HG03565 (cell line): ENCODE data around the gene ANKRD39.

ENCODE experiments used
- ATAC-seq: cut with Tn5 transposase; IDR thresholded peaks from one replicate; pipeline ENCODE4 v1.9.1; 2021; ENCODE audit warnings: mild to moderate bottlenecking, moderate library complexity; ENCODE audit not compliant: unreplicated experiment

ANKRD39 gene

DNA sequence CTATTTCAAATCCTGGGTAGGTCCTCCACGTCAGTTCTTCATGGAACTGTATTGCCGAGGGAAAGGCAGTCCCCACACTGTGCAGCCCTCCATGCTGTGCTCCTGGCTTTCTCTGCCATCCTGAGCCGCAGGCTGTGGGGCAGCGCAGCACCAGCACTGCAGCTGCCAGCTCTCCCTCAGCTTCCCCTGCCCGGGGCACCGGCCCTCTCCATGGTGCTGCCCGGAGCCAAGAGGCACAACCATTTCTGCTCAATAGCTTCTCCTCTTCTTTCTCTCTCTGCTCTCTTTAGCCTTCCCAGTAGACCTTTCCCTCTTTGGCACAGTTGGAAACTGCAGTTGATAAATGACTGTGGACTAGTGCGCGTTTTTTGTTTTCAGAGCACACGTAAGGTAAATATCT, 26.1 kb downstream of the ANKRD39 start:
- ATAC-seq, result no peak

DNA sequence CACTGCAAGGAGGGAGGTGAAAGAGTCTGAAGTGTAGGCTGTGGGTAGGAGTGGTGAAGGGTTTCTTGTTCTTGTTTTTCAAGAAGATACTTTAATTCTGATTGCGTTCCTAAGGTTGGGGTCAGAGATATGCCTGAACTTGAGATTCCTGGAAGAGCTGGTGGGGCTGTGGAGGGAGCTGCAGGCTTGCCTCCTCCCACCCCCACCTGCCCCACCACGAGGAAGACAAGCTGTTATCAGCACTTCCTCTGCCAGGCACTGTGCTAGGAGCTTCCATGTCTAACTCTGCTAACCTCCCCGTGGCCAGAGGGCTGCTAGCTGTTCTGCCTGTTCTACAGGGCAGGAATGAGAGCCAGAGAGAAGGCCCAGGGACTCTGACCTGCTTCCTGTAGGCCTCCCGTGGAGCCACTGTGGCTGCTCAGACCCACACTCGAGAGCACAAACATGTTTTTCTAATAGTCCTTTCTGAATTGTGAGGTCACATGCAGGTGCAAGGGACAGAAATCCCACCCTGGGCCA, 27.7 kb downstream of the ANKRD39 start:
- ATAC-seq, result no peak

DNA sequence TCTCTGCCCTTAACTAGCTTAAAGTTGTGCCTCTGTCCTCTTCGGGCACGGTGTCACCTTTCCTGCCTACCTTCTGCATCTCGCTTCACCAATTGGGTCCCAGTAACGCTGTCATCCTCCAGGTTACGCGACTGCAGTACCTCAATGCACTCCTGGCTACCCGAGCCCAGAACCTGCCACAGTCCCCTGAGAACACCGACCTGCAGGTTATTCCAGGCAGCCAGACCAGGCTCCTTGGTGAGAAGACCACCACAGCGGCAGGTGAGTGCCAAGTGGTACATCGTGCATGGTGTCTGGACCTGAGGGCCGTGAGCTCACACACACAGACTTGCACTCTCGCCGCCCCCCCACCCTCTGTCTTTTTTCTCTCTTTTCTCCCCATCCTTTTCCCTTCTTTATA, 28.9 kb downstream of the ANKRD39 start:
- ATAC-seq, result no peak

GRCh38 chr2:96828436-96828835, 29.4 kb downstream of the ANKRD39 start:
- no peak for ATAC-seq

GRCh38 chr2:96826546-96827278, 31.1 kb downstream of the ANKRD39 start:
- ATAC-seq, result no peak

- ATAC-seq, result no peak
These were observed 32.8 kb downstream of the ANKRD39 start for GRCh38 chr2:96825057-96825456.

- no peak for ATAC-seq
These were observed 33.5 kb downstream of the ANKRD39 start for GRCh38 chr2:96824079-96824870.

DNA sequence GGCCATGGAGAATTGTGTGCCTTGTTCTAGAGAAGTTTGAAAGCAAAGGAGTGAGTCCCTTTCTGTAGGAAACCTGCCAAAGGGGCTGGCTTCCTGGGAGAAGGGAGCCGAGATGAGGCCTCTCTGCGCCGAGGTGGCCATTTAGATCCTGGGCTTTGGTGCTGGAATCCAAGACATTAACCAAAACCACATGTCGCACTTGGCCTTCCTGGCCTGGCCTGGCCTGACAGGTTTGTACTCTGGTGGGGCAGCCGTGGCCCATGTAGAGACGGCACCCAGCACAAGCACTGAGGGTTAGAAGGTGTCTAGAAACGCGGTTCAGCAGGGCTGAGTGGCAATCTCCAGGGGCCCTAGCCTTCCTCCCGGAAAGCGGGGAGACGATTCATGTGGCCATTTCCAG, 34.6 kb downstream of the ANKRD39 start:
- ATAC-seq, result no peak

DNA sequence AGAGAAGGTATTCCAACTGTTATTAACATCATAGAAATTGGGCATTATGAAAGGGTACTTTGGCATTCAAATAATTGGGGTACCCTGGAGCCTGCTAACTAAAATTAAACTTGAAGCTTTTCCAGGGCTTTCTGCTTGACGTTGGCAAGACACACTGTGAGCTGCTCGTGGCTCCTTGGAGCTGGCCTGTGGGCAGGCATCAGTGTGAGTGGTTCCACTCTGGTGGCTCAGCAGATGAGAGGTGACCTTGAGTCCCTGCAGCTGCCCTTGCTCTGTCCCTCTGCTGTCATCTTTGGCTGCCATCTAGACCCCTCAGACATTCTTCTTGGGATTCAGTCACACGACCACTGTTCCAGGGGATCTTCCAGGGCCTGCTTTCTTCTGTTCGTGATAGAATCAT, 35.0 kb downstream of the ANKRD39 start:
- no peak for ATAC-seq

DNA sequence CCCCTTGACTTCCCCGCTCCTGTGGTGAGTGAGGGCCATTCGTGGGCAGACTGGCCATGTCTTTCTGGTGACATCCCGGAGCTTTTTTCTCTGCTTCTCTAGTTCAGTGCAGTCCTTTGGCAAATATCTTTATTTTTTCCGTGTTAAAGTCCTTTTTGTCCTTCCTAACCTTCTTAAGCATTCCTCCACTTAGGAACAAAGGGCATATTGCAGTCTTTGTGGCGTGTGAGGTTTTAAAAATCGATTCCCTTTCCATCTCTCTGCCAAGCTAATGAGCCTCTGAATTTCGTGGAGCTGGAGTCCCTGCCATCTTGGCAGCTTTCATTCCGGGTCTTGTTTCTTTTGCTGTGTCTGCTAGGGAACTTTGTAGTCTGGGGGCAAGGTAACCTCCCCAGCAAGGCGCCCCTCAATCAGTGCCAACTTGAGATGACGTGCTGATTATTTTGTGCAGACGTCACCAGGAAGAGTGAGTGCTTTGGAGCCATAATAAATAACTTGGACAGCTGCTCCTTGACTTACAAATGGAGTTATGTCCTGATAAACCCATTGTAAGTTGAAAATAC, 36.6 kb downstream of the ANKRD39 start:
- no peak for ATAC-seq

DNA sequence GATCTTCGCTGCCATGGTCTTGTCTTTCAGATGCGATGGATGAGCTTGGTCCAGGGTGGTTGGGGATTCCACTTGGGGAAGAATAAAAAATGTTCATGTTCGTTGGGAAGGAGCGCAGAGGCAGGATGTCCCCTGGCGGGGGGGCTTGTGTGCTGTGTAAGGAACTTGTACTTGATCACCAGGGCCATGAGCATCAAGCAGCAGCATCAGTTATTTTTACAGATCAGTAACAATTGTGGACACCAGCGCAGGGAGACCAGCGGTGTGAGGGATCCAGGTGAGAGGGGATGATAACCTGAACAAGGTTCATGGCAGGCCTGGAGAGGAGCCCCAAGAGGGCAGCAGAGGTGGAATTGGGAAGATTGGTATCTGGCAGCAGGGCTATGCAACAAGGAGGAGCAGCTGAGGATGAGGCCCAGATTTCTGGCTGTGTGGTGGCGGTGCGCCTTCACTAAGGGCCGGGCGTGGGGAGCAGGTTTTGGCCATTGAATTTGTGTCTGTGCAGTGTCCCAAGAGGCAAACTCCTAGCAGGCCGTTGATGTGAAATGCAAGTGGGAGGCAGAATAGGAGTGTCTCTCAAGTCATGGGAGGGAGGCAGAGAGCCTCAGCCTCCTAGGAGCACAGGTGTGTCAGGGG, 37.8 kb downstream of the ANKRD39 start:
- no peak for ATAC-seq

DNA sequence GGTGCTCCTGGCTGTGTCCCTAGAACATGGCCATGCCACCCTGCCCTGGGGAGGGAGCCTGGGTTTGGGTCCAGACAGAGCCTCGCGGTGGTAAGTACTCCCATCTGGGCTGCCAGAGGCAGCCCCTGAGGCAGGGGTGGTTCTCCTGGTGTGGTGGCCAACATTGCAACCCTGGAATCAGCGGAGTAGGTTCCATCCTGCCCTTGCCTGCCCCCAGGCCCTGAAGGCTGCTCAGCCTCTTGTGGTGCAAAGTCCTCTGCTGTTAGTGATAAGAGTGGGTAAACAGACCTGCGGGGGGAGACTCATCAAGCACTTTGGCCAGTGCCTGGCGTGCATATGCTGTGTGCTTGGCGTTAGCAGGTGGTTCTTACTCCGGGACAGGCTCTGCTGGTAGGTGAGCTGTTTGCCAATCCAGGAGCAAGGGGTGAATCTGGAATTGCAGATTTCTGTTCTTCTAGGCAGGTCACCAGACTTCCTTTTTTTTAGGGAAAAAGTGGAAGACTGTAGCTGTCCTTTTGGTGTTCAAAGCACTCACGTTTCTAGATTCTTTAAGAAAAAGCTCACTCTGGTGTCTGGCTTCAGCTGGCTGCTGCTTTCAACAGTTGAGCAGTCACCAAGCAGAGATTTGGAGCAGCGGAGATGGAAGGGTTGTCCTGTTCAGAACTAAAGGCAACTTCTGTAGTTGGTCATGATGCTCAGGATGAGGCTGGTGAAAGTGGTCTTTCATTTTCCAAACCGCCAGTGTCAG, 38.5 kb downstream of the ANKRD39 start:
- no peak for ATAC-seq

DNA sequence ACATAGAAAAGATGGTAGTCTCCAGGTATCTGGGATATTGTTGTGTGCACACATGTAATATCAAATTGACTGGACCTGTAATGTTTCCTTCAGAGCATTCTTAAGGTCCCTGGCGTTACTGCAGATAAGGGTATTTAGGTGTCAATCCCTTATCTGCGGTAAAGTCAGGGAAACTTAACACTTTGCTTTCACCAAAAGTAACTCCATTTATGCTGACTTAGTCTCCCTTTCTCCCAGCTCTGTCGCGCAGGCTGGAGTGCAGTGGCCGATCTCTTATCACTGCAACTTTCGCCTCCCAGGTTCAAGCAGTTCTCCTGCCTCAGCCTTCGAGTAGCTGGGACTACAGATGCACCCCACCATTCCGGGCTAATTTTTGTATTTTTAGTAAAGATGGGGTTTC, 39.9 kb downstream of the ANKRD39 start:
- no peak for ATAC-seq

GRCh38 chr2:96816836-96817702, 40.7 kb downstream of the ANKRD39 start:
- no peak for ATAC-seq

DNA sequence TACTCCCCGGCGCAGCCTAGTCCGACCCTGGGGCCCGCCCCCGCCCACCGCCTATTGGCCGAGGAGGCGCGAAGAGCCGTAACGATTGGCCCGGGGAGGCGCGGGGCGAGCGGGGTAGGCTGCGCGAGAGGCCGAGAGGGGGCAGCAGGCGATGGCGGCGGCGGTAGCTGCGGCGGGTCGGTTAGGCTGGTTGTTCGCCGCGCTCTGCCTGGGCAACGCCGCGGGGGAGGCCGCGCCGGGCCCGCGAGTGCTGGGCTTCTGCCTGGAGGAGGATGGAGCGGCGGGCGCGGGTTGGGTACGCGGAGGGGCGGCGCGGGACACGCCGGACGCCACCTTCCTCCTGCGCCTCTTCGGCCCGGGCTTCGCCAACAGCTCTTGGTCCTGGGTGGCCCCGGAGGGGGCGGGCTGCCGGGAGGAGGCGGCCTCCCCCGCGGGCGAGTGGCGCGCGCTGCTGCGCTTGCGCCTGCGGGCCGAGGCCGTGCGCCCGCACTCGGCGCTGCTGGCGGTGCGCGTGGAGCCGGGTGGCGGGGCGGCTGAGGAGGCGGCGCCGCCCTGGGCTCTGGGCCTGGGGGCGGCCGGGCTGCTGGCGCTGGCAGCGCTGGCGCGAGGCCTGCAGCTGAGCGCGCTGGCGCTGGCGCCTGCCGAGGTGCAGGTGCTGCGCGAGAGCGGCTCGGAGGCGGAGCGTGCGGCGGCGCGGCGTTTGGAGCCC, 41.5 kb downstream of the ANKRD39 start, which contains the start of gene CNNM3:
Gene CNNM3 (plus strand): TSS at position 142 of the 709 bp plus-strand sequence. CDS start 10 bp downstream, at position 152.
- ATAC-seq, result peak; percentile 60

GRCh38 chr2:96815326-96816126, 42.3 kb downstream of the ANKRD39 start:
- no peak for ATAC-seq

GRCh38 chr2:96813656-96814055, 44.2 kb downstream of the ANKRD39 start:
- no peak for ATAC-seq

DNA sequence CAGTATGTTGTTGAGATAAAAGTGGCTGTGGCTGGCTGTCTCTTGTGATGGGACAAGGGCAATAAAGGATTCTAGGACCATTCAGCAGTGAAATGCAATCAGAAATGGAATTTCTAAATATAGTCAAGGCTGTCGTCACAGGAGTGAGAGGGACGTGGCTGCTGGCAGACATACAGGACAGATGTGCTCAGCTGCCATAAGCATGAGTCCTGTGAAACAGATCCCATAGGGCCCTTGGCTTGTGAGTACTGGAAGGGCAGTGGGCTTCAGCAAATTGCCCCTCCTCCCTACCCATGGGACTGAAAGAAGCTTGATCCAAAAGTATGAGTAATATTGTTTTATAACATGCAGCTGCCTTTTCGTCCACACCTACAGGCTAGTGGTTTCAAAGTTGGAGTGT, 45.9 kb downstream of the ANKRD39 start:
- ATAC-seq, result no peak
